Stimulated activated CD4-positive, alpha-beta T cell treated with anti-CD3 and anti-CD28 coated beads, TNF-alpha, amount 100 ng/mL, for 24 hours (primary cell): ENCODE results near the gene NME9.
"Not testable (repeated sequence)": the region's sequence is repeated elsewhere in the genome, so short reads cannot be mapped to it uniquely, and the experiment has no call there.

Experiments used
- DNase-seq, 3 experiments: peaks; one replicate each; pipeline ENCODE4 v3.0.0-alpha.2; 2020; ENCODE audit warnings: low read depth in 3 of 3

NME9 gene

GRCh38 chr3:138329127-138329983, at the start of gene NME9:
NME9 (minus strand) TSS chr3:138329851; CDS start chr3:138329335, 516 bp downstream.
- peak; percentile 72 to 87 (median 79) for DNase-seq

GRCh38 chr3:138378990-138379389, 49.3 kb upstream of the NME9 start:
- DNase-seq = no peak

GRCh38 chr3:138378331-138378730, 48.7 kb upstream of the NME9 start:
- no peak for DNase-seq

- no peak for DNase-seq
Measured at GRCh38 chr3:138377804-138378203, 48.2 kb upstream of the NME9 start.

GRCh38 chr3:138377212-138377611, 47.6 kb upstream of the NME9 start:
- DNase-seq = not testable (repeated sequence)

- DNase-seq = no peak
Measured at GRCh38 chr3:138376663-138377062, 47.0 kb upstream of the NME9 start.

- DNase-seq = no peak
Measured at GRCh38 chr3:138375447-138375846, 45.8 kb upstream of the NME9 start.

- no peak for DNase-seq
Measured at GRCh38 chr3:138374573-138375134, 45.0 kb upstream of the NME9 start.

GRCh38 chr3:138373736-138374094, 44.1 kb upstream of the NME9 start:
- DNase-seq = no peak

- no peak for DNase-seq
Measured at GRCh38 chr3:138373087-138373735, 43.6 kb upstream of the NME9 start.

- DNase-seq = no peak
Measured at GRCh38 chr3:138371070-138371965, 41.7 kb upstream of the NME9 start.

- no peak for DNase-seq
Measured at GRCh38 chr3:138370321-138370720, 40.7 kb upstream of the NME9 start.

GRCh38 chr3:138369151-138369900, 39.7 kb upstream of the NME9 start:
- DNase-seq = no peak

GRCh38 chr3:138367911-138368310, 38.3 kb upstream of the NME9 start:
- no peak for DNase-seq

GRCh38 chr3:138367326-138367850, 37.7 kb upstream of the NME9 start:
- DNase-seq = no peak

- DNase-seq = no peak
Measured at GRCh38 chr3:138366006-138366759, 36.5 kb upstream of the NME9 start.

GRCh38 chr3:138365253-138365555, 35.6 kb upstream of the NME9 start:
- no peak for DNase-seq

- no peak for DNase-seq
Measured at GRCh38 chr3:138364356-138365252, 35.0 kb upstream of the NME9 start.

- no peak for DNase-seq
Measured at GRCh38 chr3:138363322-138363721, 33.7 kb upstream of the NME9 start.
